Measurements from ENCODE around the gene SIRPA. TPM values are rescaled to one million over a fixed set of nuclear protein-coding genes. Genes with fewer than 3 reads are reported as not detected.

The SIRPA gene
- total and polyA plus RNA-seq, 2 of the 4 experiments (the other 2 are of a cell fraction), result 9.9 to 40.2 TPM

- H2BK120ac ChIP-seq (ENCODE audit: low read depth, low read length), result no peak overlapping the region
- H3K4ac ChIP-seq (ENCODE audit: low read depth, low read length), result no peak overlapping the region
- no peak overlapping the region for H2BK20ac ChIP-seq (ENCODE audit: low read depth, low read length)
- BruUV-seq (replicated peaks), result no TSS peak
- H4K5ac ChIP-seq (ENCODE audit: low read depth, low read length), result no peak overlapping the region
- TF ChIP-seq ELK1 (IDR thresholded peaks at IDR 0.05; ENCODE audit: borderline replicate concordance, low read depth, low read length) (no peak), RFX5 (IDR thresholded peaks at IDR 0.05; ENCODE audit: low read depth, low read length) (no peak)
- CTCF ChIA-PET, result interaction anchor here (1.0 kb wide), 1 partner anchor 10 kb away, joined by 3 read pairs; no protein-coding TSS in a partner anchor
- no peak overlapping the region for H3K4me2 ChIP-seq (ENCODE audit: low read depth, low read length)
- H3K18ac ChIP-seq (ENCODE audit: low read depth, low read length), result no peak overlapping the region
- DNase-seq (no peak), ATAC-seq (ENCODE audit: low read depth) (no peak)
- H4K91ac ChIP-seq (ENCODE audit: insufficient read depth, low read depth, low read length), result no peak overlapping the region
- H3K36me3 ChIP-seq (ENCODE audit: control insufficient read depth, insufficient read depth, low read length), result peaks cover 39% of the 10 kb centered on the region
- H3K79me1 ChIP-seq (ENCODE audit: low read depth in 1 of 2, low read length in 2 of 2), result peaks cover 0 to 3% of the 10 kb centered on the region in 2 experiments; a peak in 2 of 4 replicates
- H3K9me1 ChIP-seq (ENCODE audit: insufficient read depth, low read length), result peaks cover 16% of the 10 kb centered on the region; the same call in 1 of the 2 replicates
- intact Hi-C loops (cut with micrococcal nuclease) (no loop called here), in situ Hi-C loops (cut with MboI; ENCODE audit: low sequenced_read_pairs) (no loop called here), dilution Hi-C loops (cut with HindIII; ENCODE audit: low sequenced_read_pairs, unreplicated experiment) (no loop called here)
- H3K4me3 ChIP-seq (ENCODE audit: insufficient read depth, low read depth, low read length), result no peak overlapping the region
- no peak overlapping the region for H3K27ac ChIP-seq (ENCODE audit: insufficient read depth, low read length)
- H3K9ac ChIP-seq (ENCODE audit: low read depth, low read length), result no peak overlapping the region
- no peak overlapping the region for H4K8ac ChIP-seq (ENCODE audit: low read depth in 2 of 2, low read length in 2 of 2)
- H3K56ac ChIP-seq (ENCODE audit: extremely low read depth, insufficient read depth, low read length), result no peak overlapping the region
- H3K9me3 ChIP-seq (ENCODE audit: control insufficient read depth, insufficient read depth, low read length), result no peaks in the 10 kb centered on the region
- H4K20me1 ChIP-seq (ENCODE audit: insufficient read depth, low read length), result peaks cover 5% of the 10 kb centered on the region
- H3K23ac ChIP-seq (ENCODE audit: low read depth, low read length), result no peak overlapping the region
- H3K4me1 ChIP-seq (ENCODE audit: control insufficient read depth, insufficient read depth, low read length), result no peaks in the 10 kb centered on the region
- H3K27me3 ChIP-seq (ENCODE audit: control insufficient read depth, insufficient read depth, low read length), result no peaks in the 10 kb centered on the region
- no peak overlapping the region for H2AK9ac ChIP-seq (replicated peaks; ENCODE audit: low read depth, low read length, poor library complexity)
- no peak overlapping the region for H2AK5ac ChIP-seq (ENCODE audit: low read depth, low read length)
- POLR2A ChIA-PET (ENCODE audit: unreplicated experiment), result no interaction called here
- 80% methylated on average over 1 of the region's 13 CpGs; no CpG with 5 or more reads in 1 of the 2 experiments for WGBS, 2 experiments (ENCODE audit: extremely low coverage in 2 of 2, insufficient read length in 1 of 2)
- H2BK5ac ChIP-seq (ENCODE audit: low read depth, low read length, poor library complexity, severe bottlenecking), result no peak overlapping the region
- H2BK15ac ChIP-seq (ENCODE audit: low read depth, low read length), result no peak overlapping the region
- no peak overlapping the region for H2AFZ ChIP-seq (replicated peaks; ENCODE audit: low read length, poor library complexity)
- no peak overlapping the region for H3K14ac ChIP-seq (replicated peaks; ENCODE audit: low read depth, low read length)
Measured at GRCh38 chr20:1924910-1925861, 30.0 kb downstream of the SIRPA start.
